EL (cell line): ENCODE data around the gene SDC3.
"Not testable (repeated sequence)": the region's sequence is repeated elsewhere in the genome, so short reads cannot be mapped to it uniquely, and the experiment has no call there.

ENCODE experiments used
- DNase-seq: peaks from one replicate; pipeline ENCODE4 v3.0.0-alpha.2; 2016

Gene SDC3

GRCh38 chr1:30908696-30909364, at the start of gene SDC3:
TSS of gene SDC3 (minus strand) at chr1:30908758. CDS start at chr1:30908586, 172 bp downstream.
- peak; percentile 33 for DNase-seq

GRCh38 chr1:30957560-30958222, 49.1 kb upstream of the SDC3 start:
- DNase-seq: no peak

GRCh38 chr1:30955448-30956015, 47.0 kb upstream of the SDC3 start:
- DNase-seq: peak; percentile 71

GRCh38 chr1:30953685-30954084, 45.1 kb upstream of the SDC3 start:
- no peak for DNase-seq

- DNase-seq: no peak
Measured at GRCh38 chr1:30952098-30952497, 43.5 kb upstream of the SDC3 start.

GRCh38 chr1:30950700-30951099, 42.1 kb upstream of the SDC3 start:
- DNase-seq: no peak

- no peak for DNase-seq
Measured at GRCh38 chr1:30950053-30950452, 41.5 kb upstream of the SDC3 start.

- DNase-seq: not testable (repeated sequence)
Measured at GRCh38 chr1:30949487-30949838, 40.9 kb upstream of the SDC3 start.

- DNase-seq: peak; percentile 61
Measured at GRCh38 chr1:30948813-30949486, 40.4 kb upstream of the SDC3 start.

- no peak for DNase-seq
Measured at GRCh38 chr1:30948278-30948677, 39.7 kb upstream of the SDC3 start.

- no peak for DNase-seq
Measured at GRCh38 chr1:30947212-30947611, 38.7 kb upstream of the SDC3 start.

GRCh38 chr1:30942326-30942963, 33.9 kb upstream of the SDC3 start:
- DNase-seq: no peak

- no peak for DNase-seq
Measured at GRCh38 chr1:30940541-30940940, 32.0 kb upstream of the SDC3 start.

- peak; percentile 41 for DNase-seq
Measured at GRCh38 chr1:30936541-30937171, 28.1 kb upstream of the SDC3 start.

GRCh38 chr1:30935758-30936157, 27.2 kb upstream of the SDC3 start:
- DNase-seq: not testable (repeated sequence)

- DNase-seq: no peak
Measured at GRCh38 chr1:30934613-30935012, 26.1 kb upstream of the SDC3 start.

- DNase-seq: peak; percentile 87
Measured at GRCh38 chr1:30933874-30934252, 25.3 kb upstream of the SDC3 start.

- DNase-seq: no peak
Measured at GRCh38 chr1:30930631-30931173, 22.1 kb upstream of the SDC3 start.

- DNase-seq: no peak
Measured at GRCh38 chr1:30929944-30930525, 21.5 kb upstream of the SDC3 start.

- peak; percentile 57 for DNase-seq
Measured at GRCh38 chr1:30929135-30929889, 20.8 kb upstream of the SDC3 start.

- DNase-seq: no peak
Measured at GRCh38 chr1:30928789-30929134, 20.2 kb upstream of the SDC3 start.

- no peak for DNase-seq
Measured at GRCh38 chr1:30928171-30928570, 19.6 kb upstream of the SDC3 start.
